B cell (primary cell): ENCODE measurements around the gene TSBP1.

ENCODE experiments used
- CTCF ChIP-seq: fragments of 200-600 bp; IDR thresholded peaks from one replicate; pipeline ENCODE4 v1.8.0; 2022; ENCODE audit warnings: antibody characterized with exemption, mild to moderate bottlenecking
- EZH2 ChIP-seq: IDR thresholded peaks from 2 replicates; pipeline ENCODE4 v1.6.1; 2012; ENCODE audit warnings: borderline replicate concordance, low read depth, mild to moderate bottlenecking, moderate library complexity, low read length; ENCODE audit not compliant: insufficient read depth, poor library complexity, severe bottlenecking

GRCh38 chr6:32317541-32317940 is 54.2 kb downstream of the TSBP1 start:
- no peak for TF ChIP-seq CTCF
- TF ChIP-seq EZH2 = no peak
